HT-29 (cell line): ENCODE measurements around the gene SQOR. TPM values are rescaled to one million over a fixed set of nuclear protein-coding genes. Genes with fewer than 3 reads are reported as not detected.

Experiments
- DNase-seq: peaks from one replicate; pipeline ENCODE4 v3.0.0-alpha.2; 2015; ENCODE audit warnings: low spot score
- total RNA-seq: library from RNA; depleted of rRNA; stranded (reverse); fragments of >200 nt; shearing (Covaris generic); gene quantifications from 2 replicates; pipeline ENCODE4 v1.2.3, GENCODE V29; 2014

Gene SQOR
- total RNA-seq, 1 experiment from 2014 or later: 20.2 TPM

GRCh38 chr15:45657764-45658545 lies 23.1 kb downstream of the SQOR start:
- no peak for DNase-seq

GRCh38 chr15:45660231-45660979 lies 25.6 kb downstream of the SQOR start:
- DNase-seq: no peak

- no peak for DNase-seq
Observed at GRCh38 chr15:45662375-45662774, 27.5 kb downstream of the SQOR start.

- DNase-seq: no peak
Observed at GRCh38 chr15:45664451-45664850, 29.6 kb downstream of the SQOR start.

GRCh38 chr15:45665261-45665660 lies 30.4 kb downstream of the SQOR start:
- DNase-seq: no peak

GRCh38 chr15:45666119-45666875 lies 31.5 kb downstream of the SQOR start:
- DNase-seq: no peak

- DNase-seq: no peak
Observed at GRCh38 chr15:45667002-45667401, 32.2 kb downstream of the SQOR start.

GRCh38 chr15:45668386-45668785 lies 33.6 kb downstream of the SQOR start:
- DNase-seq: no peak

GRCh38 chr15:45669422-45669821 lies 34.6 kb downstream of the SQOR start:
- no peak for DNase-seq

GRCh38 chr15:45670091-45670490 lies 35.3 kb downstream of the SQOR start:
- no peak for DNase-seq

- DNase-seq: no peak
Observed at GRCh38 chr15:45670511-45670910, 35.7 kb downstream of the SQOR start.

GRCh38 chr15:45674677-45675076 lies 39.8 kb downstream of the SQOR start:
- no peak for DNase-seq

- DNase-seq: no peak
Observed at GRCh38 chr15:45677797-45678196, 43.0 kb downstream of the SQOR start.

- DNase-seq: no peak
Observed at GRCh38 chr15:45678459-45679178, 43.8 kb downstream of the SQOR start.

- DNase-seq: no peak
Observed at GRCh38 chr15:45684533-45684932, 49.7 kb downstream of the SQOR start.

GRCh38 chr15:45689616-45690015 lies 54.8 kb downstream of the SQOR start:
- DNase-seq: no peak

GRCh38 chr15:45690581-45691260 lies 55.9 kb downstream of the SQOR start:
- no peak for DNase-seq

GRCh38 chr15:45701108-45701507 lies 66.3 kb downstream of the SQOR start:
- DNase-seq: no peak

GRCh38 chr15:45702041-45702440 lies 67.2 kb downstream of the SQOR start:
- no peak for DNase-seq

- no peak for DNase-seq
Observed at GRCh38 chr15:45703670-45704328, 69.0 kb downstream of the SQOR start.
